ENCODE results near the gene NAPB.
"Not testable (repeated sequence)": the region's sequence is repeated elsewhere in the genome, so short reads cannot be mapped to it uniquely, and the experiment has no call there.

The NAPB gene

DNA sequence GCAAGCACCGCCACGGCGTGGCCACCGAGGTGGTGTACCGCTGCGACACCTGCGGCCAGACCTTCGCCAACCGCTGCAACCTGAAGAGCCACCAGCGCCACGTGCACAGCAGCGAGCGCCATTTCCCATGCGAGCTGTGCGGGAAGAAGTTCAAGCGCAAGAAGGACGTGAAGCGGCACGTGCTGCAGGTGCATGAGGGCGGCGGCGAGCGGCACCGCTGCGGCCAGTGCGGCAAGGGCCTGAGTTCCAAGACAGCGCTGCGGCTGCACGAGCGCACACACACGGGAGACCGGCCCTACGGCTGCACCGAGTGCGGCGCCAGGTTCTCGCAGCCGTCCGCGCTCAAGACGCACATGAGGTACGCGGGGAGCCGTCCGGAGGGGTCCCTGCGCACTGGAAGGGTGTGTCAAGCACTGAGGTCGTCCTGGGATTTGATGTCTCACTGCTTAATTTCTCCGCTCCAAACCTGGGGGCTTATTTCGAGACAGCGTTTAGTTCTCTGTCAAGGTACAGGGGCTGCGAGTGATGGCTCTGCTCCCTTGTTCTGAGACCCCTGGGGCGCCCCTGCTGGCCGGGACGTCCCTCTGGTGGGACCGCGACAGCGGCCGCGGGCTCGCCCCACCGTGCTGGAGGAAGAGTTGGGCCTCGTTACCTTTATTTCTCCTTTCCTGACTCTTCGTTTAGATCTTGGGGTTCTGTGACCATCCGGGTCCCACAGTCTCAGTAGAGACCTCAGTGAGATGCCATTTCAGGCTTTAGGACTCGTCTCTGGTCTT lies 55.7 kb downstream of the NAPB start:
- DNase-seq, result no peak

DNA sequence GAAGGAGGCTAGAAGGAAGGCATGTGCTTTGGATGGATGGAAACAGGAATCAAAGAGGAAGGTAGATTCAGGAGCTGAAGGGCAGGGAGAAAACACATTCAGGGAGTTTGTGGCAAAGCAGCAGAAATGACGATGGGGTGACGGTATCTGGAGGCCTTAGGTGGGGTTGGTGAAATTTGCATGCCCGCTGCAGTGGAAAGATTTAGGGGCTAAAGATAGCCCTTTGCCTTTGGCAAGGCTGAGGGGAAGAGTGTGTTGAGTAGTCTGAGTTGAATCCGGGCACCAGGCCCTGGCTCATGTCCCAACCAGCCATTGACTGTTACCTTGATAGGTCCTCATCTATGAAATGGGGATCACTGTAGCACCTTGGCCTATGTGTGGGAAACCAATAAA lies 58.0 kb downstream of the NAPB start:
- DNase-seq, result no peak

DNA sequence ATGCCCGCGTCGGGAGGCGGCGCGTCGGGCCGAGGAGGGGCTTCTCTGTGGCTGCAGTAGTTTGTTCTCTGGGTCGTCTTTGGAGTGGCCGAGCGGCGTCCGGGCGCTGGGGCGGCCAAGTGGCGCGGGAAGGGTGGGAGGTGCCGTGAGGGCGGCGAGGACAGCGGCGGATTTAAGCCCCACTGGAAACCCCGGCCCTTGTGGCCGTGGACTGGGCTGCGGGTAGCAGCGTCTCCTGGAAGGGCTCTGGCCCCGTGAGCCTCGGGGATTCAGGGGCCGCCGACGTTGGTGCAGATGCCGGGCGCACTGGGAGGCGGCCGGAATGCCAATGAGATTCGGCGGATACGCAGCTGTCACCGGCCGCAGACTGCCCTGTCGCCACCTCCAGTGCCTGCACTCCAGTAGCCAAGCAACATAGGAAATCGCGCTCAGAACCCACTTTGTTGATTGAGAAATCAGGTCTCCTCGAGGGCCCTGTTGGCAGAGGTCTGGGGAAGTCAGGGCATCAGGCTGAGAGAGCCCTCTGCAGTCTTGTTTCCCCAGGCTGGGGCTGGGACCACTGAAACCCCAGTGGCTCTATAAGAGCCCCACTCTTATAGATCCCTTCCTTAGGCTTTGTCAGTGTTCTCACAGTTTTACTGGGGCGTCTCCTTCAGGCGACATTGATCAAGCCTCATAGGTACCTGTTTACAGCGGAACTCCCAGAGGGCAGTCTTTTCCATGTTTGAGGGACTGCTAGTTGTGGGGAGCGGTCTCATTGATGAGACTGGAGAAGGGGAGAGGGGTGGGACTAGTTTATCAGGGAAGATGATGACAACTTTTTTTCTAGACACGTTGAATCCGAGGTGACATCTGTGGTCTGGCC lies 58.7 kb downstream of the NAPB start:
- DNase-seq, result no peak

- peak; percentile 97 for DNase-seq
Measured at GRCh38 chr20:23361476-23362391, 59.6 kb downstream of the NAPB start, which contains the start of gene GZF1. Gene GZF1, plus strand, starts transcription at chr20:23362182. Its CDS starts 2,202 bp downstream, at chr20:23364384.

GRCh38 chr20:23361119-23361475 lies 60.2 kb downstream of the NAPB start:
- DNase-seq, result no peak

- no peak for DNase-seq
Measured at GRCh38 chr20:23360531-23360930, 60.8 kb downstream of the NAPB start.

DNA sequence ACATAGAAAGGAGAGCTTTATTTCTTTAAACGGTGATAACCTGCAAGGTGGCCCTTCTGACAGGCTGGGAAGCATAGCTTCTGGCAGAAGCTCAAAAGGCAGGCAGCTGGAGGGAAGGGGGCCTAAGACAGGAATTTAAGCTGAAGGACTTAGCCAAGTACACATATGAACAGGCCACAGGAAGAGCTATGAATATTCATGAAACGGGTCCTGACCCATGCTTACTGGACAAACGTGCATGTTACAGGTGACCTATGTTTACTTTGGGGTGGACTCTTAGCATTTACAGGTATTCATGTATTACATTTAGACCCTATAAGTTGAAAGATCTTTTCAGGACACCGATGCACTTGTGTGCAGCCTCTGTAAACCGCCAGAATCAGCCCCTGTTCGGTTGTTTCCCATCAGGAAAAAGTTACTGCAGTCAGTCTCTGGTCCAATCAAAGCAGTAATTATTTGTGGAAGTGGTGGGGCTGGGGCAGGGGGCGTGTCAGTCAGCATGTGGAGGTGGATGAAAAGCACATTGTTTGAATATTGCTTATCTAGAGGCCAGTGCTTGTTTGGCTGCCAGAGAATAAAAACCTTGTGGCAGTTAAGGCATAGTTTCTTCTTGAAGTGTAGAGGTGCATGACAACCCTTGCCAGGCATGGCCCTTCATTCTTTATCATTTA lies 62.2 kb downstream of the NAPB start:
- no peak for DNase-seq

DNA sequence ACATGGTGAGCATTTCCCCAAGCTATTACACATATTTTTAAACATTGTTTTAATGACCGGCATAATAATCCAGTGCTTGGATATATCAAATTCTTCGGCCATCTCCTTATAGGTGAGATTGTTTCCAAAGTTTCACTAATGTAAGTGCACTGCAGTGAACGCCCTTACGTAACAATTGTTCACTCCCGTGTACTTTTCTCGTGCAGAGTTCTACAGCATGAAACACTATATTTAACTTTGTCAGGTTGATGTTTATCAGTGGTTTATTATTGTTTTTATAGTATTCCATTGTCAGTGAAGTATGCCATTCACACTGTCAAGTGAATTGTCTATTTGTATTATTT lies 62.8 kb downstream of the NAPB start:
- DNase-seq, result no peak

DNA sequence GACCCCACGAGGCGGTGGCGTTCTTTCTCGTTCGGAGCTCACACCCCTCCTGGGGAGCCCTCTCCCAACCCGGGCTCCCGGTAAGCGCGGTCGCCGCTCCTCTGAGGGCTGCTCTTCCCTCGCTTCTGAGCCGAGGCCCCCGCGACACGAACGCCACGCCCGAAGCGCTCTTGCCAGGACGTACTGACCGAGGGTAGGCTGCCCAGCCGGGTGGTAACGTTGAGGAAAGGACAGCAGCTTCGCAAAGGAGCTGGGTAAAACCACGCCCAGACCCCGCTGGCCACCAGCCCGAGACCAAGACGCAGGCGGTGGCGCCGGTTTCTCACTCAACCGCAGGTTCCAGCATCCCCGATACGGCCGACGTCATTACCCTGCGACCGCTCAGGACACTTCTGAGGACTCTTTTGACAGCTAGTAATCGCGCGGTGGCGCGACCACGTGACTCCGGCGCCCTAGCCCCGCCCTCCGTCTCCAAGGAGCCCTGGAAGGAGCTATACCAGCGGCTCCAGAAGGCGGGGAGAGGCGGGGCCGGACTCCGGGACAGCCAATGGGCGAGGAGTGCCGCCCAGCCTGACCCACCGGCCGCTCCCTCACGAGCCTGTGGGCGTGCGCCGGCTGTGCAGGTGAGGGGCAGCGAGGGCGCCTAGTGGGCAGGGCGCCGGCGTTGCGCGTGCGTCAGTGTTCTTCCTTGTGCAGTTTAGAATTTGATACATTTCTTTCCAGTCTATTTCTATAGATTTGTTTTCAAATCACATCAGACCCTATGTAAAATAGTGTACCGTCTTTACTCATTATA lies 63.3 kb downstream of the NAPB start:
- peak; percentile 99 for DNase-seq

DNA sequence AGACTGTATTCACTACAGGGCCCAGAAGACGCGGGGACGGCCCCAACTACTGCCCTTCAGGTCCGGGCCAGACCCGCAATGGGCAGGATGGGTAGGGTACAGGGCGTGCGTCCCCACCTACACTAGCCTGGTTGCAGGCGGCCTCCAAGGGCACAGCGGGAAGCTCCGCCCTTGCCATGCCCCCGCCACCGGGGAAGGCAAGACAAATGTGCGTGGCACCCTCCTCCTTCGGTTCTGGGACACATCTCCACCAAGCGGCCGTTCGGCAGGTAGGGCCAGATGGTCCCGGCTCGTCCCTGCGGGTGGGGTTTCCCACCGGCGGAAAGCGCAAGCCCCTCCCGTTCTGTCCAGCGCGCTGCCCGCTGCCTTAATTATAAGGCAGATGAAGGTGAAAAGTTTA lies 65.1 kb downstream of the NAPB start:
- DNase-seq, result no peak

DNA sequence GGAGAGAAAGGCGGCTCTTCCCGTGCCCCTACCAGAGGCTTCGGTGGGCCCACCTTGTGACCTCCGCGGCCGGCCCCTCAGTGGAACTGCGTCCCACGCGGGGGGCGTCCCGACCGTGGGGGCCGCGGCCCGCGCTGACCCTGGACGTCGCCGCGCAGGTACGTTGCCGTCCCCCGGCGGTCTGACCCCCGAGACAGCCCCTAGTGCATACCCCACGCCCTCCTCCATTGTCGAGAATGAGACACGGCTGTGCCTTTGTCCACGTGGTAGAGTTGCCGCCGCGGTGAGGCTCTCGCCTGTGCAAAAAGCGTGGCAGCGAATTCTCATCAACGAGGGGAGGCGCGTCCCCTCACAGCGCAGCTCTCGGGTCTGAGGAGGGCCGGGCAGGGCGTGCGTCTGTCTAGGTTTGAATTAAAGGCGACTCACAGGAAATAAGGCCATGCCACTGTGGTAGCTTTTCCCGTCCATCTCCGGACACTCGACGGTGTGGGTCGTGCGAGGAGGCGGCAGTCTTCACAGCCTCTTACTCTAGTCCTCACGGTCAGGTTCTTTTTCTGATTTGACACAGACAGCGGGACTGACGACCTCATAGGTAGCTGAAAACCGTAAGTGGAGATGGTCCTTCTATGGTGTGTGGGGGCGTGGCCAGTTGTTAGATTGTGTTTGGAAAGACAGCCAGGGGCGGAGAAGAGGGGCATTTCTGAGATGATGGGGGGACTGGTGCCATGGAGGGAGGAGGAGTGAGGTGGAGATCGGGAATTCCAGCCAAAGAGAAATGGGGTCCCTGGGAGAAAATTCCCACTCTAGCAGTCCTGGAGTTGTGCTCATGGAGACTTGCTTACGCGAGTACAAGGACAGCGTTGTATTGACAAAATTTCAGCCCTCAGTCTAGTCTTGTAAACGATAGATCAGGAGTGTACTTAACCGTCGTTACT lies 70.1 kb downstream of the NAPB start:
- DNase-seq, result peak; percentile 41

DNA sequence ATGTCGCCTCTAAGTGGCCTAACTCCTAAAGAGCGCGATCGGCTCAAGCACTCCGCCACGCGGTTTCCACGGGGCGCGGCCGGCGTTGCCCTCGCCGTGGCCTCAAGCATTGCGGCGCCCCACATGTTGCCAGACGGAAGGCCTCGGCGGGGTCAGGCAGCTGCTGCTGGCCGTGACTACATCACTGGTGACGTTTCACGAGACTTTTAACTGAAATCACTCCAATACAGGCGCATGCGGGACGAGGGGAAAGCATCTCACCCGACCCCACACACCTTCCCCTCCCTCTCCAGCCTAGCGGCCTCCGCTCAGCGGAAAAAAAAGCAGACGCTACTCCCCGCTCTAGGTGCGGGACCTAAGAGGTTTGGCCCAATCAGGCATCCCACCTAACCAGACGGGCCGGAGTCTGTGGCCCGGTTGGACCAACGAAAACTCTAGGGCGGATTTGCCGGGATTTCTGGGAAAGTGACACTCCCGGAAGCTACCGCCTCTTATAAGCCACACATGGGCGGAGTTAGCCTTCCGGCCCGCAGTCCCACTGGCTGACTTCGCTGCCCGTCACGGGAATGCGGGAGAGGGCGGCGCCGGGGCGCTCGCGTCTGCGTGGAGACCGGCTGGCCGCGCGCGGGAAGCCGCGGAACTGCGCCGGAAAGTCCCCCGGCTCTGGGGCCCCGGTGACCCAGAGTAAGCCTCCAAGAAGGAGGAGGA lies 70.9 kb downstream of the NAPB start, which contains the start of gene NXT1:
NXT1 (plus strand) TSS at position 596 of the 708 bp plus-strand sequence. CDS start 3,251 bp downstream, outside the sequence.
- DNase-seq, result peak; percentile 97

DNA sequence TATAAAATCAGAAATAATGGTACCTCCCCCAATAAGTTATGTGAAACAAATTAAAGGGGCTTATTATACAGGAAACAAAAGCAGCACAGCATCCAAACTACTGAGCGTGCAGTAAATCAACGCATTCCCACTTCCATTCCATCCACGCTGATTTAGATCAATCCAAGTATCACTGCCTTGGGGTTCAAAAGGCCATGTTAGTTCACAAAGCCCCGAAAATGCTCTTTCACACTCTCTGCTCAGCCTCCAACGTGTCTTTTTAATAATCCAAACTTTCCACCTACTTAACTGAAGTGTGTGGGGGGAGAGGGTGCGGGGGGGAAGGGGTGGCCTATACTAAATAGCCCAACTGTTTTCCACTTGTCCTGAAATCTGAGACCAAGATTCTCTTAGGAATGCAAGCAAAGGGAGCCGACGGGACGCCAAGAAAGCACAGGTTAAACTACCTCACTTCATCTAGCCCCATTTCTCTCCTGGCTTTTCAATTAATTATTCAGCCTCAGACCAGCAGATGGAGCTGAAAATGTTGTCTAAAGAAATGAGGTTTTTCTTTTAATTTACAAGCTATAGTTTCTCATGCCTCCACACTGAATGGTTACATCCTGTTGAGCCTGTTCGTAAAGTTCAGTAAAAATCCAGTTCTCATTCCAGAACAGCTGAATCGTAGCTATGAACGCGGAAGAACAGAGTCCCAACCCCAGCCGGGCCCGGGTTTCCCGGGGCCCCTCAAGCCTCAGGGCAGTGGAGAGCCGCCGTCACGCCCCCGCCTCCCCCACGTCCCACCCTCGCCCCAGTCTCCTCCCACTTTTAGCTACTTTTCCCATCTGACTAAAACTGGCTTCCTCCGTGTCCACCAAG lies 71.7 kb downstream of the NAPB start:
- DNase-seq, result peak; percentile 37

DNA sequence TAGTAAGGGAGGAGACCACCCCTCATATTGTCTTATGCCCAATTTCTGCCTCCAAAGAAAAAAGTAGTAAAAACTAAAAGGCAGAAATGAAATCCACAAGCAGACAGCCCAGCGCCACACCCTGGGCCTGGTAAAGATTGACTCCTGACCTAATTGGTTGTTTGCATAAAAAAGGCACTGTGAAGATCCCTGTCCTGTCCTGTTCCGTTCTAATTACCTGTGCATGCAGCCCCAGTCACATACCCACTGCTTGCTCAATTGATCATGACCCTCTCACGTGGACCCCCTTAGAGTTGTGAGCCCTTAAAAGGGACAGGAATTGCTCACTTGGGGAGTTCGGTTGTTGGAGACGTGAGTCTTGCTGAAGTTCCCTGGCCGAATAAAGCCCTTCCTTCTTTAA lies 72.8 kb downstream of the NAPB start:
- DNase-seq, result not testable (repeated sequence)

GRCh38 chr20:23347791-23348190 lies 73.5 kb downstream of the NAPB start:
- DNase-seq, result no peak

DNA sequence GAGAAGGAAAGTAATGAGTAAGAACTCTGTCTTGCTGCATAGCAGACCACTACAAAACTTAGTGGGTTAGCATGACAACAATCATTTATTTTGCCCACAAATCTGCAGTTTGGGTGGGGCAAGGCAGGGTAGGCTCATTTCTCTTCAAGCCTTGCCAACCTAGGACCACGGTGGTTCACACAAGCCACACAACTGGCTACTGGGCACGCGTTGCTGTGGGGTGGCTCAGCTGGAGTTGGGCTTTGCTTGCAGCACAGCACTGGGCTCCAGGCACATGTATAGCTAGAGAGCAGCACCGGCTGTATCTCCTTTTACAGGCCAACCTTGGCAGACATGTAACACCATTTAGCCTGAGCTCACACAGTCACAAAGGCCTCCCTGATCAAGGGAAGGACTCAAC lies 75.3 kb downstream of the NAPB start:
- no peak for DNase-seq

DNA sequence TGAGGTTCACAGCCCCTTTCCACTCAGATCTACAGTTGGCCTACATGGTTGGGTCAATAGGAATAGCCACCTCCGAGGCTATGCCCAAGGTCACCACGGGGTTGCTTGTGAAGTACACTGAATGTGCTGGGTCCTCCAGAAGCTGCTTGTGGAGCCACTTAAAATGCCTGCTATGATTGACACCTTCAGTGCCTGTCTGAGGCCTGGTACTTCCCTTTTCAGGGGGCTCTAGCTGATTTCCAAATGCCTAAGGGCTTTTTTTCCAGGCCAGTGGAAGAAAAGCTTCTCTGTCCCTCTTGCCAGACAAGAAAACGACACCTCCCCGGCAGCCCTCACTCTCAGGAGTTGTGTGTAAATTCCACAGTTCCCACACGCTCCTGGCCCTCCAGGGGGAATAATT lies 77.0 kb downstream of the NAPB start:
- no peak for DNase-seq

- DNase-seq, result no peak
Measured at GRCh38 chr20:23343590-23343989, 77.7 kb downstream of the NAPB start.

GRCh38 chr20:23341073-23341472 lies 80.2 kb downstream of the NAPB start:
- DNase-seq, result no peak
